ENCODE results near the gene ERC1. TPM values are rescaled to one million over a fixed set of nuclear protein-coding genes. Genes with fewer than 3 reads are reported as not detected.

The ERC1 gene
- total and polyA plus RNA-seq, 4 donors: 7.4 to 78.2 (median 39.8) TPM

- TF ChIP-seq CTCF (IDR thresholded peaks at IDR 0.05; ENCODE audit: control extremely low read depth, extremely low read depth): no peak
- no peak overlapping the region for H3K4me3 ChIP-seq
- no peak for ATAC-seq (ENCODE audit: insufficient read depth, low FRiP score)
- no peak for DNase-seq
- no peaks in the 10 kb centered on the region for H3K27me3 ChIP-seq (ENCODE audit: control insufficient read depth in 3 of 3, insufficient read depth in 3 of 3, low read length in 2 of 3)
- H3K9ac ChIP-seq (ENCODE audit: insufficient read depth in 1 of 2, low read length in 2 of 2): no peak overlapping the region
- peaks cover 0 to 20% (median 11%) of the 10 kb centered on the region in 5 donors for H3K4me1 ChIP-seq (ENCODE audit: control insufficient read depth in 5 of 5, insufficient read depth in 5 of 5, low read length in 5 of 5)
- H3K9me3 ChIP-seq (ENCODE audit: control insufficient read depth in 4 of 4, insufficient read depth in 3 of 4, low read length in 3 of 4): no peaks in the 10 kb centered on the region
- no peaks in the 10 kb centered on the region for H3K36me3 ChIP-seq (ENCODE audit: control insufficient read depth in 4 of 4, insufficient read depth in 4 of 4, low read length in 4 of 4)
- WGBS, 2 donors: 94 to 96% methylated on average over 6 of the region's 6 CpGs
- no peak overlapping the region for H3K27ac ChIP-seq (ENCODE audit: low read depth in 1 of 2, low read length in 1 of 2)
These were observed 222.2 kb downstream of the ERC1 start for GRCh38 chr12:1213205-1213604.

GRCh38 chr12:1213618-1214205 lies 222.7 kb downstream of the ERC1 start:
- Histone ChIP-seq H3K4me3 (no peak overlapping the region), H3K36me3 (ENCODE audit: control insufficient read depth in 4 of 4, insufficient read depth in 4 of 4, low read length in 4 of 4) (no peaks in the 10 kb centered on the region), H3K9me3 (ENCODE audit: control insufficient read depth in 4 of 4, insufficient read depth in 3 of 4, low read length in 3 of 4) (no peaks in the 10 kb centered on the region), H3K27me3 (ENCODE audit: control insufficient read depth in 3 of 3, insufficient read depth in 3 of 3, low read length in 2 of 3) (no peaks in the 10 kb centered on the region), H3K27ac (ENCODE audit: low read depth in 1 of 2, low read length in 1 of 2) (no peak overlapping the region), H3K4me1 (ENCODE audit: control insufficient read depth in 5 of 5, insufficient read depth in 5 of 5, low read length in 5 of 5) (peaks cover 0 to 23% (median 11%) of the 10 kb centered on the region in 5 donors), H3K9ac (ENCODE audit: insufficient read depth in 1 of 2, low read length in 2 of 2) (no peak overlapping the region)
- peak in 1 of 3 donors; percentile 18 for DNase-seq
- 95 to 97% methylated on average over 7 of the region's 7 CpGs for WGBS, 2 donors
- TF ChIP-seq CTCF (IDR thresholded peaks at IDR 0.05; ENCODE audit: control extremely low read depth, extremely low read depth): no peak
- ATAC-seq (ENCODE audit: insufficient read depth, low FRiP score): no peak

GRCh38 chr12:1216560-1216959 lies 225.5 kb downstream of the ERC1 start:
- H3K9ac ChIP-seq (ENCODE audit: insufficient read depth in 1 of 2, low read length in 2 of 2): no peak overlapping the region
- H3K9me3 ChIP-seq (ENCODE audit: control insufficient read depth in 4 of 4, insufficient read depth in 3 of 4, low read length in 3 of 4): no peaks in the 10 kb centered on the region
- ATAC-seq (ENCODE audit: insufficient read depth, low FRiP score) (no peak), DNase-seq (no peak)
- H3K27me3 ChIP-seq (ENCODE audit: control insufficient read depth in 3 of 3, insufficient read depth in 3 of 3, low read length in 2 of 3): no peaks in the 10 kb centered on the region
- peaks cover 0 to 1% (median 0%) of the 10 kb centered on the region in 4 donors for H3K36me3 ChIP-seq (ENCODE audit: control insufficient read depth in 4 of 4, insufficient read depth in 4 of 4, low read length in 4 of 4)
- peak overlapping the region in 1 of 2 donors; percentile 74 for H3K27ac ChIP-seq (ENCODE audit: low read depth in 1 of 2, low read length in 1 of 2)
- no peak overlapping the region for H3K4me3 ChIP-seq
- 83 to 87% methylated on average over 3 of the region's 3 CpGs for WGBS, 2 donors
- peaks cover 5 to 41% (median 22%) of the 10 kb centered on the region in 5 donors for H3K4me1 ChIP-seq (ENCODE audit: control insufficient read depth in 5 of 5, insufficient read depth in 5 of 5, low read length in 5 of 5)
- TF ChIP-seq CTCF (IDR thresholded peaks at IDR 0.05; ENCODE audit: control extremely low read depth, extremely low read depth): no peak

Measured in lung (tissue), 12 donors.